ENCODE results near the gene OR4D11.

OR4D11 gene

DNA sequence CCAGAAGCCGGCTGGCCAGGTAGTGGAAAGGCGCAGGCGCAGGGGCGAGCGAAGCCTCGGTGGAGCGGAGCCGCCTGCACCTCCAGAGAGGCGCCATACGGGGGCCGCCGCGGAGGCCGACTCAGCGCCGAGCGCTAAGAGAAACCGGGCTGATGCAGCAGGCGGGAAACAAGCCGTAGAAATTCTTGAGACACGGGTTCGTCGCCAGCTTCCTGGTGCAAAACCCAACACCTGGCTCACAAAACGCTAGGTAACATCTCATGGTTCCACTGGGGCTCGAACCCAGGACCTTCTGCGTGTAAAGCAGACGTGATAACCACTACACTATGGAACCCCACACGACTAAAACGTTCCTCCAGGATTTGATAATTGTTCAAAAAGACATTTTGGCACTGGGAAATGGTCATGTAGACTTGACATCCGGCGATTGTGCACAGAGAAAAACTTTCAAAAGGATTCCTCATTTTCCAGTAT is 47.0 kb downstream of the OR4D11 start:
- peak; percentile 70 for DNase-seq

- DNase-seq, result peak; percentile 66
Measured at GRCh38 chr11:59550842-59551658, 47.7 kb downstream of the OR4D11 start.

GRCh38 chr11:59551659-59552521 is 48.5 kb downstream of the OR4D11 start:
- no peak for DNase-seq

DNA sequence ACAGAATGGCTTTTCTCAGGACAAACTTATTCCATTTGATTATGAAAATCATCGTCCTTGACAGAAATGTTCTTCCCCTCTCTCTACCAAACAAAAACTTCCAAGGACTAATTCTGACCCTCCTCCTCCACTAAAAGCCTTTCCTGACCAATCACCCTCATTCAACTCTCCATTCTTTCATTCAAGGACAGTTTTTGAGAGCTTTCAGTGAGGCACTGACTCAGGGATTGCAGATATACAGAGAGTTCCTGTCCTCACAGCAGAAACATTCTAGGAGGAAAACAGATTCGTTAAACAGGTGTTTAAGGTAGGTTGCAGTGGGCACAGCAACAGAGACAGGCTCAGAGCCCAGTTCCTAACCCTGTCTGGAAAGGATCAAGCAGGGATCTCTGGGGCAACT is 49.5 kb downstream of the OR4D11 start:
- no peak for DNase-seq

- DNase-seq, result no peak
Measured at GRCh38 chr11:59553323-59553722, 49.9 kb downstream of the OR4D11 start.
